ENCODE results near the gene DHRSX. TPM values are rescaled to one million over a fixed set of nuclear protein-coding genes. Genes with fewer than 3 reads are reported as not detected.
"Not testable (repeated sequence)": the region's sequence is repeated elsewhere in the genome, so short reads cannot be mapped to it uniquely, and the experiment has no call there.

The DHRSX gene
- total RNA-seq, 1 experiment from 2014 or later = 23.9 TPM

DNA sequence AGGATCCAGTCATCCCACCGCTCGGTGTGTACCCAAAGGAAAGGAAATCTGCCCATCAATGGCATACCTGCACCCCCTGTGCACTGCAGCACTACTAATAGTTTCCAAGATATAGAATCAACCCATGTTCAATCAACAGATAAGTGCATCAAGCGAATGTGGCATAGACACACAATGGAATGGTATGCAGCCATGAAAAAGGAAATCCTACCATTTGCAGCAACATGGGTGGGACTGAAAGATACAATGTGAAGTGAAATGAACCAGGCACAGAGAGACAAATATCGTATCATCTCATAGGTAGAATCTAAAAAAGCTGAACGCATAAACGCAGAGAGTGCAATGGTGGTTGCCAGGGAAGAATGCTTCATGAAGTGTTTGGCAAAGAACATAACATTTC lies 42.5 kb downstream of the DHRSX start:
- H3K9me3 Mint-ChIP-seq (ENCODE audit: unreplicated experiment) = no peaks in the 10 kb centered on the region
- BruUV-seq (replicated peaks) = no TSS peak
- intact Hi-C loops (cut with micrococcal nuclease) = no loop called here

DNA sequence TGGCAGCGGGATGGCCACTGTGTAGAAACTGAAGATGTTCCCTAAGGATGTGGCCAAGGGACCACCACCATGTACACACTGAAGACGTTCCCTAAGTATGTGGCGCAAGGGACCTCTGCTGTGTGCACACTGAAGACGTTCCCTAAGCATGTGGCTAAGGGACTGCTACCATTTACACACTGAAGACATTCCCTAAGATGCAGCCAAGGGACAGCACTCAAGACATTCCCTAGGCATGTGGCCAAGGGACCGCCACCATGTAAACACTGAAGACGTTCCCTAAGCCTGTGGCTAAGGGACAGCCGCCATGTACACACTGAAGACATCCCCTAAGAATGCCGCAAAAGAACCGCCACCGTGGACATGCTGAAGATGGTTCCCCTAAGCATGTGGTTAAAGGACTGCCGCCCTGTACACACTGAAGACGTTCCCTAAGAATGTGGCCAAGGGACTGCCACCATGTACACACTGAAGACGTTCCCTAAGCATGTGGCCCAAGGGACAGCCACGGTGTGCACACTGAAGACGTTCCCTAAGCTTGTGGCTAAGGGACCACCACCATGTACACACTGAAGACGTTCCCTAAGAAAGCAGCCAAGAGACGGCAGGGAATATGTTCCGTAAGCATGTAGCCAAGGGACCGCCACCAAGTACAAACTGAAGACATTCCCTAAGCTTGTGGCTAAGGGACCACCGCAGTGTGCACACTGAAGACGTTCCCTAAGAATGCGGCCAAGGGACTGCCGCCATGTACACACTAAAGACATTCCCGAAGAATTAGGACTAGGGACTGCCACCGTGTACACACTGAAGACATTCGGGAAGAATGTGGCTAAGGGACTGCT lies 43.3 kb downstream of the DHRSX start:
- Mint-ChIP-seq H3K27me3 (ENCODE audit: insufficient read depth, unreplicated experiment) (no peaks in the 10 kb centered on the region), H3K36me3 (ENCODE audit: insufficient read depth, unreplicated experiment) (peaks cover 5% of the 10 kb centered on the region), H3K27ac (ENCODE audit: low read depth, unreplicated experiment) (no peak overlapping the region), H3K4me1 (ENCODE audit: insufficient read depth, unreplicated experiment) (no peaks in the 10 kb centered on the region), H3K9me3 (ENCODE audit: unreplicated experiment) (no peaks in the 10 kb centered on the region), H3K4me3 (ENCODE audit: unreplicated experiment) (no peak overlapping the region)
- intact Hi-C loops (cut with micrococcal nuclease) = no loop called here
- ChIA-PET POLR2A (no interaction called here), CTCF (no interaction called here)
- TF ChIP-seq, protein P1, sequence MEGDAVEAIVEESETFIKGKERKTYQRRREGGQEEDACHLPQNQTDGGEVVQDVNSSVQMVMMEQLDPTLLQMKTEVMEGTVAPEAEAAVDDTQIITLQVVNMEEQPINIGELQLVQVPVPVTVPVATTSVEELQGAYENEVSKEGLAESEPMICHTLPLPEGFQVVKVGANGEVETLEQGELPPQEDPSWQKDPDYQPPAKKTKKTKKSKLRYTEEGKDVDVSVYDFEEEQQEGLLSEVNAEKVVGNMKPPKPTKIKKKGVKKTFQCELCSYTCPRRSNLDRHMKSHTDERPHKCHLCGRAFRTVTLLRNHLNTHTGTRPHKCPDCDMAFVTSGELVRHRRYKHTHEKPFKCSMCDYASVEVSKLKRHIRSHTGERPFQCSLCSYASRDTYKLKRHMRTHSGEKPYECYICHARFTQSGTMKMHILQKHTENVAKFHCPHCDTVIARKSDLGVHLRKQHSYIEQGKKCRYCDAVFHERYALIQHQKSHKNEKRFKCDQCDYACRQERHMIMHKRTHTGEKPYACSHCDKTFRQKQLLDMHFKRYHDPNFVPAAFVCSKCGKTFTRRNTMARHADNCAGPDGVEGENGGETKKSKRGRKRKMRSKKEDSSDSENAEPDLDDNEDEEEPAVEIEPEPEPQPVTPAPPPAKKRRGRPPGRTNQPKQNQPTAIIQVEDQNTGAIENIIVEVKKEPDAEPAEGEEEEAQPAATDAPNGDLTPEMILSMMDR (IDR thresholded peaks at IDR 0.05; ENCODE audit: unreplicated experiment) = no peak
- BruUV-seq (replicated peaks) = no TSS peak
- DNase-seq (ENCODE audit: unreplicated experiment) = no peak

More for the DNA sequence above, 42.5 kb downstream of the DHRSX start:
- DNase-seq (ENCODE audit: unreplicated experiment) = no peak
- H3K4me1 Mint-ChIP-seq (ENCODE audit: insufficient read depth, unreplicated experiment) = no peaks in the 10 kb centered on the region
- TF ChIP-seq, protein P1 (IDR thresholded peaks at IDR 0.05; ENCODE audit: unreplicated experiment) = no peak
- POLR2A ChIA-PET = no interaction called here
- CTCF ChIA-PET = no interaction called here
- H3K27me3 Mint-ChIP-seq (ENCODE audit: insufficient read depth, unreplicated experiment) = no peaks in the 10 kb centered on the region
- H3K4me3 Mint-ChIP-seq (ENCODE audit: unreplicated experiment) = no peak overlapping the region
- no peak overlapping the region for H3K27ac Mint-ChIP-seq (ENCODE audit: low read depth, unreplicated experiment)
- H3K36me3 Mint-ChIP-seq (ENCODE audit: insufficient read depth, unreplicated experiment) = peaks cover 5% of the 10 kb centered on the region

DNA sequence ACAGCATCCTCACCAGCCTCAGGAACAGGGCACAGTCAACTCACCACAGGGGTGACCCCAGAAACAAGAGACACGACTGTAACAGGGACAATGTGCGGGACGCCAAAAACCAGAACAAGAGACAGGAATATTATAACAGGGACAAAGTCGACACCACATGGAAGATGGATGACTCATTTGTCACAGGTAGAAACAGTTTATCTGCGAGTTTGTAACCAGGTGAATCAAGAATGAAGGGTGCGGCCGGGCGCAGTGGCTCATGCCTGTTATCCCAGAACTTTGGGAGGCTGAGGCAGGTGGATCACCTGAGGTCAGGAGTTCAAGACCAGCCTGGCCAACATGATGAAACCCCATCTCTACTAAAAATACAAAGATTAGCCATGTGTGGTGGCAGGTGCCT lies 44.7 kb downstream of the DHRSX start:
- BruUV-seq (replicated peaks); H3K4me3 Mint-ChIP-seq (ENCODE audit: unreplicated experiment); CTCF ChIA-PET; intact Hi-C loops (cut with micrococcal nuclease); H3K9me3 Mint-ChIP-seq (ENCODE audit: unreplicated experiment); DNase-seq (ENCODE audit: unreplicated experiment); H3K4me1 Mint-ChIP-seq (ENCODE audit: insufficient read depth, unreplicated experiment); POLR2A ChIA-PET; H3K27me3 Mint-ChIP-seq (ENCODE audit: insufficient read depth, unreplicated experiment); H3K27ac Mint-ChIP-seq (ENCODE audit: low read depth, unreplicated experiment); H3K36me3 Mint-ChIP-seq (ENCODE audit: insufficient read depth, unreplicated experiment): not testable (repeated sequence)

DNA sequence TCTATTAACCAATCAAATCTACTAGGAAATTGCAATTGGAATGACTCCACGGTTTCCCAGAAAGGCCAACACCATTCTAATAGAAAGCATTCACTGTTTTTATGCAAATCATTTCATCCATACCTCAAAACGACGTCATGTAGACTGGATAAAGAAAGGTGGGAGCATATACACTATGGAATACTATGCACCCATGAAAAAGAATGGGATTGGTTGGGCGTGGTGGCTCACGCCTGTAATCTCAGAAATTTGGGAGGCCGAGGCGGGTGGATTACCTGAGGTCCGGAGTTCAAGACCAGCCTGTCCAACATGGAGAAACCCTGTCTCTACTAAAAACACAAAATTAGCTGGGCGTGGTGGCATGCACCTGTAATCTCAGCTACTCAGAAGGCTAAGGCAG lies 46.2 kb downstream of the DHRSX start:
- H3K9me3 Mint-ChIP-seq (ENCODE audit: unreplicated experiment); DNase-seq (ENCODE audit: unreplicated experiment); H3K27me3 Mint-ChIP-seq (ENCODE audit: insufficient read depth, unreplicated experiment); H3K4me3 Mint-ChIP-seq (ENCODE audit: unreplicated experiment); H3K36me3 Mint-ChIP-seq (ENCODE audit: insufficient read depth, unreplicated experiment); CTCF ChIA-PET; intact Hi-C loops (cut with micrococcal nuclease); BruUV-seq (replicated peaks); H3K4me1 Mint-ChIP-seq (ENCODE audit: insufficient read depth, unreplicated experiment); H3K27ac Mint-ChIP-seq (ENCODE audit: low read depth, unreplicated experiment); POLR2A ChIA-PET: not testable (repeated sequence)

DNA sequence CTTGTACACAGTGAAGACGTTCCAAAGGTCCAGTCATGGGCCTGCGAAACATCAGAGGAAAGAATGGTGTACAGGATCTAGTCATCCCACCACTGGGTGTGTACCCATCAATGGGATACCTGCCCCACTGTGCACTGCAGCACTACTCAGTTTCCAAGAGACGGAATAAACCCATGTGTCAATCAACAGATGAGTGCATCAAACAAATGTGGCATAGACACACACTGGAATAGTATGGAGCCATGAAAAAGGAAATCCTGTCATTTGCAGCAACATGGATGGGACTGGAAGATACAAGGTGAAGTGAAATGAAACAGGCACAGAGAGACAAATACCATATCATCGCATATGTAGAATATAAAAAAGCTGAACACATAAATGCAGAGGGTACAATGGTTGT lies 48.0 kb downstream of the DHRSX start:
- intact Hi-C loops (cut with micrococcal nuclease) = no loop called here
- BruUV-seq (replicated peaks) = no TSS peak
- no peak overlapping the region for H3K4me3 Mint-ChIP-seq (ENCODE audit: unreplicated experiment)
- no peaks in the 10 kb centered on the region for H3K4me1 Mint-ChIP-seq (ENCODE audit: insufficient read depth, unreplicated experiment)
- no peak overlapping the region for H3K27ac Mint-ChIP-seq (ENCODE audit: low read depth, unreplicated experiment)
- no peaks in the 10 kb centered on the region for H3K27me3 Mint-ChIP-seq (ENCODE audit: insufficient read depth, unreplicated experiment)
- H3K36me3 Mint-ChIP-seq (ENCODE audit: insufficient read depth, unreplicated experiment) = peaks cover 5% of the 10 kb centered on the region
- CTCF ChIA-PET = no interaction called here
- POLR2A ChIA-PET = no interaction called here
- H3K9me3 Mint-ChIP-seq (ENCODE audit: unreplicated experiment) = no peaks in the 10 kb centered on the region
- no peak for DNase-seq (ENCODE audit: unreplicated experiment)
- TF ChIP-seq, protein P1 (IDR thresholded peaks at IDR 0.05; ENCODE audit: unreplicated experiment) = no peak

Data from MCF 10A (cell line).